TTC549 (cell line): ENCODE results near the gene DHX15.

Source experiments
- FAIRE-seq: peaks from 2 replicates; lab custom pipeline; 2012; peaks lifted over from hg19 to GRCh38; lab: Jason Lieb, UNC

The DHX15 gene

GRCh38 chr4:24584211-24584850 lies at the start of gene DHX15:
DHX15 (minus strand) TSS chr4:24584554; CDS start chr4:24584393, 161 bp downstream.
- no peak for FAIRE-seq

- FAIRE-seq, result no peak
Observed at GRCh38 chr4:24632011-24632410, 47.7 kb upstream of the DHX15 start.

- no peak for FAIRE-seq
Observed at GRCh38 chr4:24630937-24631336, 46.6 kb upstream of the DHX15 start.

- FAIRE-seq, result no peak
Observed at GRCh38 chr4:24625091-24625490, 40.7 kb upstream of the DHX15 start.

- no peak for FAIRE-seq
Observed at GRCh38 chr4:24624381-24624780, 40.0 kb upstream of the DHX15 start.

- FAIRE-seq, result no peak
Observed at GRCh38 chr4:24622146-24622834, 37.9 kb upstream of the DHX15 start.

GRCh38 chr4:24615977-24616376 lies 31.6 kb upstream of the DHX15 start:
- no peak for FAIRE-seq

GRCh38 chr4:24614881-24615280 lies 30.5 kb upstream of the DHX15 start:
- no peak for FAIRE-seq

GRCh38 chr4:24613502-24613901 lies 29.1 kb upstream of the DHX15 start:
- FAIRE-seq, result no peak

- no peak for FAIRE-seq
Observed at GRCh38 chr4:24611575-24611974, 27.2 kb upstream of the DHX15 start.

- FAIRE-seq, result no peak
Observed at GRCh38 chr4:24607334-24607733, 23.0 kb upstream of the DHX15 start.

- FAIRE-seq, result no peak
Observed at GRCh38 chr4:24605216-24605615, 20.9 kb upstream of the DHX15 start.

- FAIRE-seq, result no peak
Observed at GRCh38 chr4:24604558-24605214, 20.3 kb upstream of the DHX15 start.

- no peak for FAIRE-seq
Observed at GRCh38 chr4:24603343-24603742, 19.0 kb upstream of the DHX15 start.

GRCh38 chr4:24601121-24601520 lies 16.8 kb upstream of the DHX15 start:
- no peak for FAIRE-seq

GRCh38 chr4:24599275-24599674 lies 14.9 kb upstream of the DHX15 start:
- FAIRE-seq, result no peak

- no peak for FAIRE-seq
Observed at GRCh38 chr4:24598025-24598424, 13.7 kb upstream of the DHX15 start.

GRCh38 chr4:24595659-24596058 lies 11.3 kb upstream of the DHX15 start:
- no peak for FAIRE-seq

- no peak for FAIRE-seq
Observed at GRCh38 chr4:24594887-24595286, 10.5 kb upstream of the DHX15 start.

- FAIRE-seq, result no peak
Observed at GRCh38 chr4:24589448-24589847, 5.1 kb upstream of the DHX15 start.

GRCh38 chr4:24588216-24588954 lies 4.0 kb upstream of the DHX15 start:
- FAIRE-seq, result no peak

GRCh38 chr4:24583451-24584210 lies 723 bp downstream of the DHX15 start:
- FAIRE-seq, result no peak
